Caco-2 (cell line): ENCODE measurements around the gene UBN1. TPM values are rescaled to one million over a fixed set of nuclear protein-coding genes. Genes with fewer than 3 reads are reported as not detected.

ENCODE experiments used
- BruUV-seq: library from RNA; stranded (reverse); fragments of 400-500 nt; replicated peaks from 2 replicates; lab custom pipeline; 2021; lab: Mats Ljungman, UMichigan
- CTCF ChIA-PET: fragments of 300-600 bp; sonication (Branson Sonifier 250); formaldehyde crosslinking; loops from one replicate; lab custom pipeline; 2022; ENCODE audit warnings: antibody characterized with exemption; lab: Charles Lee
- POLR2A ChIA-PET: fragments of 300-600 bp; sonication (Branson Sonifier 250); formaldehyde crosslinking; loops from one replicate; lab custom pipeline; 2022; ENCODE audit warnings: antibody characterized with exemption; lab: Charles Lee
- DNase-seq, 2 experiments: peaks; one replicate each; pipeline versions ENCODE4 v3.0.0 to v3.0.0-alpha.2; 2020 to 2022
- H3K27me3 ChIP-seq: replicated peaks from 2 replicates; pipeline ENCODE4 v1.6.0; 2011; ENCODE audit warnings: low read length; ENCODE audit not compliant: control insufficient read depth, insufficient read depth
- H3K36me3 ChIP-seq: 2 replicates; pipeline ENCODE4 v1.5.1; 2011; ENCODE audit warnings: low read length; ENCODE audit not compliant: control insufficient read depth, insufficient read depth
- H3K4me1 ChIP-seq: fragments of 250-450 bp; sonication (Bioruptor Pico); 2 replicates; pipeline ENCODE4 v1.5.1; 2020; ENCODE audit warnings: mild to moderate bottlenecking
- H3K4me3 ChIP-seq: 2 replicates; pipeline ENCODE4 v1.5.1; 2011; ENCODE audit warnings: low read depth, mild to moderate bottlenecking, control low read depth, low read length
- H3K9me3 ChIP-seq: fragments of 250-450 bp; sonication (Bioruptor Pico); 2 replicates; pipeline ENCODE4 v1.5.1; 2020; ENCODE audit warnings: mild to moderate bottlenecking, moderate library complexity
- H3K27ac Mint-ChIP-seq: one replicate; pipeline ENCODE4 v1.8.0; 2022; ENCODE audit warnings: mixed read lengths; ENCODE audit not compliant: unreplicated experiment
- H3K27me3 Mint-ChIP-seq: one replicate; pipeline ENCODE4 v1.8.0; 2022; ENCODE audit warnings: mixed read lengths; ENCODE audit not compliant: insufficient read depth, unreplicated experiment
- H3K36me3 Mint-ChIP-seq: one replicate; pipeline ENCODE4 v1.8.0; 2022; ENCODE audit warnings: mild to moderate bottlenecking, mixed read lengths; ENCODE audit not compliant: insufficient read depth, unreplicated experiment
- H3K4me1 Mint-ChIP-seq: one replicate; pipeline ENCODE4 v1.8.0; 2022; ENCODE audit warnings: low read depth, mixed read lengths; ENCODE audit not compliant: unreplicated experiment
- H3K4me3 Mint-ChIP-seq: one replicate; pipeline ENCODE4 v1.8.0; 2022; ENCODE audit warnings: mild to moderate bottlenecking, moderate library complexity, mixed read lengths; ENCODE audit not compliant: unreplicated experiment
- H3K9me3 Mint-ChIP-seq: one replicate; pipeline ENCODE4 v1.8.0; 2022; ENCODE audit warnings: mixed read lengths; ENCODE audit not compliant: unreplicated experiment
- intact Hi-C: fragments of 100-400 bp; cut with micrococcal nuclease; formaldehyde crosslinking; loops from one replicate; pipeline ENCODE4 v1.10.0; 2022; ENCODE audit not compliant: unreplicated experiment
- total RNA-seq: library from RNA; stranded (reverse); gene quantifications from 2 replicates; pipeline ENCODE4 v1.2.3, GENCODE V29; 2022
- TF ChIP-seq, protein P1 (sequence below), 2 experiments: fragments of 200-600 bp in 1 of 2; IDR thresholded peaks; 1 replicate in 1 of 2; 2 replicates in 1 of 2; pipeline versions ENCODE4 v1.5.1 to v1.8.0; 2011 to 2022; ENCODE audit warnings: antibody characterized with exemption in 1 of 2, control low read depth in 1 of 2, inconsistent platforms in 1 of 2, low read depth in 1 of 2, low read length in 1 of 2, mild to moderate bottlenecking in 1 of 2, moderate library complexity in 1 of 2; ENCODE audit not compliant: insufficient read depth in 1 of 2, severe bottlenecking in 1 of 2, unreplicated experiment in 1 of 2

UBN1 gene
- total RNA-seq, 1 experiment from 2014 or later = 31.5 TPM

DNA sequence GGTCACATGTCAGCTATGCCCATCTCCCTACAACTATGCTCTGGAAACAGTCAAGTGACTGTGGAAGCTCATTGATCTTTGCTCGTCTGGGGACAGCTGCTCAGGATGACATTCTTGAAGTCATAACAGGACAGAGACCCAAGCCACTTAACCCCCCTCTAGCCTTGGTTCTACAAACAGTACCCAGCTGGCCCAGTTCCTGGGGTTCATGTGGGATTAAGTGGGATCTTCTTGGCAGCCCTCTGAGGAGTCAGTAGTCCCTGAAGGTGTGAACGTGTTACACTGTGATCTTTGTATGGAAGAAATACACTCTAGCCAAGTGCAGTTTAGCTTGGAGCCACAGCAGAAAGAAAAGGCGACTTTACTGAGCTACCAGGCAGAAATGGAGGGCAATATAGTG is 25.8 kb downstream of the UBN1 start:
- BruUV-seq = no TSS peak
- ChIA-PET CTCF (no interaction called here), POLR2A (no interaction called here)
- H3K4me3 ChIP-seq = no peak overlapping the region
- TF ChIP-seq, protein P1, sequence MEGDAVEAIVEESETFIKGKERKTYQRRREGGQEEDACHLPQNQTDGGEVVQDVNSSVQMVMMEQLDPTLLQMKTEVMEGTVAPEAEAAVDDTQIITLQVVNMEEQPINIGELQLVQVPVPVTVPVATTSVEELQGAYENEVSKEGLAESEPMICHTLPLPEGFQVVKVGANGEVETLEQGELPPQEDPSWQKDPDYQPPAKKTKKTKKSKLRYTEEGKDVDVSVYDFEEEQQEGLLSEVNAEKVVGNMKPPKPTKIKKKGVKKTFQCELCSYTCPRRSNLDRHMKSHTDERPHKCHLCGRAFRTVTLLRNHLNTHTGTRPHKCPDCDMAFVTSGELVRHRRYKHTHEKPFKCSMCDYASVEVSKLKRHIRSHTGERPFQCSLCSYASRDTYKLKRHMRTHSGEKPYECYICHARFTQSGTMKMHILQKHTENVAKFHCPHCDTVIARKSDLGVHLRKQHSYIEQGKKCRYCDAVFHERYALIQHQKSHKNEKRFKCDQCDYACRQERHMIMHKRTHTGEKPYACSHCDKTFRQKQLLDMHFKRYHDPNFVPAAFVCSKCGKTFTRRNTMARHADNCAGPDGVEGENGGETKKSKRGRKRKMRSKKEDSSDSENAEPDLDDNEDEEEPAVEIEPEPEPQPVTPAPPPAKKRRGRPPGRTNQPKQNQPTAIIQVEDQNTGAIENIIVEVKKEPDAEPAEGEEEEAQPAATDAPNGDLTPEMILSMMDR (IDR thresholded peaks at IDR 0.05; ENCODE audit: insufficient read depth in 1 of 2, low read depth in 1 of 2, low read length in 1 of 2, severe bottlenecking in 1 of 2, unreplicated experiment in 1 of 2) = no peak
- H3K27me3 ChIP-seq = no peaks in the 10 kb centered on the region
- peaks cover 6% of the 10 kb centered on the region for H3K36me3 ChIP-seq
- no peaks in the 10 kb centered on the region for H3K9me3 Mint-ChIP-seq
- H3K27me3 Mint-ChIP-seq = no peaks in the 10 kb centered on the region
- no peaks in the 10 kb centered on the region for H3K9me3 ChIP-seq
- H3K4me3 Mint-ChIP-seq = no peak overlapping the region
- peaks cover 83% of the 10 kb centered on the region for H3K36me3 Mint-ChIP-seq
- no peak overlapping the region for H3K27ac Mint-ChIP-seq
- H3K4me1 ChIP-seq = peaks cover 4% of the 10 kb centered on the region
- intact Hi-C loops = no loop called here
- DNase-seq = no peak
- H3K4me1 Mint-ChIP-seq = no peaks in the 10 kb centered on the region

DNA sequence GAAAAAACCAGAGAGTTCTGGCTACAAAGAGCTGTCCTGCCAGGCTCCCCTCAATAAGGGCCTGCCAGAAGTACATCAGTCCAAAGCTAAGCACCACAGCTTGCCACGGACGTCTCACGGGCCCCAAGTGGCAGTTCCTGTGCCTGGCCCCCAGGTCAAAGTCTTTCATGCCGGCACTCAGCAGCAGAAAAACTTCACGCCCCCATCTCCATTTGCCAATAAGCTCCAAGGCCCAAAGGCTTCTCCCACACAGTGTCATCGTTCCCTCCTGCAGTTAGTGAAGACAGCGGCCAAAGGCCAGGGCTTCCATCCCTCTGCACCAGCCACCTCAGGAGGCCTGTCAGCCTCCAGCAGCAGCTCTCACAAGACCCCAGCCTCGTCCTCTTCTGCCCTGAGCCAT is 27.4 kb downstream of the UBN1 start:
- intact Hi-C loops = no loop called here

DNA sequence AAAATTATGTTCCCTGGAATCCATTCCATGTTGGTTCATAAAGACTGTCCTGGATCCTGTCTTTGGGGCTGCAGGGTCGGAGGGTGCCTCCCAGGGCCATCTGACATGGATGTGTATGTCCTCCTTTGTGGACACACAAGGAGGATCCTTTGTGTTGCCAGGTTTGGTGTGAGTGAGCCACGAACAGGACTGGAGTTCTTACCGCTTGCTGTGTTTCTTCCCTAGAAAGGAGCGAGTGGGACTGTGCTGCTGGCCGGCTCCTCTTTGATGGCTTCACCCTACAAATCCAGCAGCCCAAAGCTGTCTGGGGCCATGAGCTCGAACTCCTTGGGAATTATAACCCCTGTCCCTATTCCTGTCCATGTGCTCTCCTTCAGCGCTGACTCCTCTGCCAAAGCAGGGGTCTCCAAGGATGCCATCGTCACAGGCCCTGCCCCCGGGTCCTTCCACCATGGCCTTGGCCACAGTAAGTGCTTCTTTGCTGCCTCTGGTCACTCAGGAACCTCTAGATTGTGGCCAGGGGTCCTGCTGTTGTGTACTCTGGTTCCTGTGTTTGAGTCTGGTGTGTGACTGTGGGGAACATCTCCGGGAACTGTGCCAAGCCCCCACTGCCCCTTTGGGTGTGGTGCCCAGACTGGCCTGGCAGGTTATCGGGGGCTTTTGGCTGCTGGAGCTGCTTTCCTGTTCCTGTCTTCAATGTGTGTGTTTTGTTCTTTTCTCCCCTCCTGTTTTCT is 29.5 kb downstream of the UBN1 start:
- no TSS peak for BruUV-seq
- CTCF ChIA-PET = no interaction called here
- peaks cover 82% of the 10 kb centered on the region for H3K36me3 Mint-ChIP-seq

More for the DNA sequence above, 27.4 kb downstream of the UBN1 start:
- H3K9me3 ChIP-seq = no peaks in the 10 kb centered on the region
- no peaks in the 10 kb centered on the region for H3K4me1 ChIP-seq
- H3K9me3 Mint-ChIP-seq = no peaks in the 10 kb centered on the region
- CTCF ChIA-PET = no interaction called here
- H3K4me1 Mint-ChIP-seq = no peaks in the 10 kb centered on the region
- no peaks in the 10 kb centered on the region for H3K27me3 Mint-ChIP-seq
- POLR2A ChIA-PET = no interaction called here
- no TSS peak for BruUV-seq
- TF ChIP-seq, protein P1 (IDR thresholded peaks at IDR 0.05; ENCODE audit: insufficient read depth in 1 of 2, low read depth in 1 of 2, low read length in 1 of 2, severe bottlenecking in 1 of 2, unreplicated experiment in 1 of 2) = no peak
- H3K4me3 Mint-ChIP-seq = no peak overlapping the region
- H3K4me3 ChIP-seq = no peak overlapping the region
- peaks cover 6% of the 10 kb centered on the region for H3K36me3 ChIP-seq
- DNase-seq = no peak
- H3K36me3 Mint-ChIP-seq = peaks cover 83% of the 10 kb centered on the region
- no peaks in the 10 kb centered on the region for H3K27me3 ChIP-seq
- no peak overlapping the region for H3K27ac Mint-ChIP-seq

More for the DNA sequence above, 29.5 kb downstream of the UBN1 start:
- POLR2A ChIA-PET = no interaction called here
- H3K36me3 ChIP-seq = peaks cover 4% of the 10 kb centered on the region
- no peaks in the 10 kb centered on the region for H3K9me3 Mint-ChIP-seq
- H3K4me1 Mint-ChIP-seq = no peaks in the 10 kb centered on the region
- no peaks in the 10 kb centered on the region for H3K27me3 Mint-ChIP-seq
- H3K4me3 ChIP-seq = no peak overlapping the region
- no peaks in the 10 kb centered on the region for H3K9me3 ChIP-seq
- H3K4me1 ChIP-seq = no peaks in the 10 kb centered on the region
- DNase-seq = no peak
- H3K27ac Mint-ChIP-seq = peak overlapping the region; percentile 71
- no peaks in the 10 kb centered on the region for H3K27me3 ChIP-seq
- H3K4me3 Mint-ChIP-seq = no peak overlapping the region
- intact Hi-C loops = no loop called here
- TF ChIP-seq, protein P1 (IDR thresholded peaks at IDR 0.05; ENCODE audit: insufficient read depth in 1 of 2, low read depth in 1 of 2, low read length in 1 of 2, severe bottlenecking in 1 of 2, unreplicated experiment in 1 of 2) = no peak
